ENCODE results near the gene AP3S2.
"Not testable (repeated sequence)": the region's sequence is repeated elsewhere in the genome, so short reads cannot be mapped to it uniquely, and the experiment has no call there.

AP3S2 gene

DNA sequence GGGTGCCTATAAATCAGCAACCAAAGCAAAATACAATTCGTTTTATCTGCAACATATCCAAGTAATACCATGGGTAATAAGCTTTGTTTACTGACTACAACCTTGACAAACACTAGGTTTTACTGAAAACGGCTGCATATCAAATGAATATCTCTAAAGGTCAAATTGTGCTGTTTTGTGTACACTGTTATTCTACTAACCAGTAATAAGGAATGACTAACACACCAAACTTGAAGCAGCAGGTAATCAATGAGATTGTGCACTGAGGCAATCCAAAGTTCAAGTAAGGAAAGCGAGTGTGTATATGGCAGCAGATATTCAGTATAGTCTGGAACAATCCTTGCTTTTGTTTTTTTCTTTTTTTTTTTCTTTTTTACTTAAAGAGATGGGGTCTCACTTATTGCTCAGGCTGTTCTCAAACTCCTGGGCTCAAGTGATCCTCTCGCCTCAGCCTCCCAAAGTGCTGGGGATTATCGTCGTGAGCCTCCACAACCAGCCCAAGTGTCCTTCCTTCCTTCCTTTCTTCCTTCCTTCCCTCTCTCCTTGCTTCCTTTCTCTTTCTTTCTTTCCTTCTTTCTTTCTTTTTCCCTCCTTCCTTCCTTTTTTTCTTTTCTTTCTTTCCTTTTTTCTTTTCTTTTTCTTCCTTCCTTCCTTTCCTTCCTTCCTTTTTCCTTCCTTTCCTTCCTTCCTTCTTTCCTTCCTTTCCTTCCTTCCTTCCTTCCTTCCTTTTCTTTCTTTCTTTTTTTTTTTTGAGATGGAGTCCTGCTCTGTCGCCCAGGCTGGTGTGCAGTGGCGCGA lies 34.9 kb downstream of the AP3S2 start:
- Histone ChIP-seq H3K4me1 (ENCODE audit: low read length) (peaks cover 39% of the 10 kb centered on the region), H3K9me2 (replicated peaks; ENCODE audit: insufficient read depth, low read length) (no peaks in the 10 kb centered on the region), H3K4me2 (ENCODE audit: low read depth, low read length) (no peak overlapping the region), H3F3A (ENCODE audit: insufficient read depth, low read length) (peaks cover 16% of the 10 kb centered on the region), H4K20me1 (ENCODE audit: insufficient read depth, low read length) (no peaks in the 10 kb centered on the region), H3K9me3 (replicated peaks; ENCODE audit: insufficient read depth, low read length) (no peaks in the 10 kb centered on the region), H3K27me3 (replicated peaks; ENCODE audit: insufficient read depth, low read length) (no peaks in the 10 kb centered on the region), H3K9ac (ENCODE audit: low read length) (no peak overlapping the region), H3K79me2 (ENCODE audit: low read length) (peaks cover 6% of the 10 kb centered on the region; the same call in 1 of the 2 replicates), H3K4me3 (ENCODE audit: low read length) (no peak overlapping the region), H3K36me3 (replicated peaks; ENCODE audit: insufficient read depth, low read length) (no peaks in the 10 kb centered on the region), H2AFZ (ENCODE audit: low read length) (no peak overlapping the region), H3K27ac (ENCODE audit: low read length) (no peak overlapping the region)
- TF ChIP-seq, protein P1, sequence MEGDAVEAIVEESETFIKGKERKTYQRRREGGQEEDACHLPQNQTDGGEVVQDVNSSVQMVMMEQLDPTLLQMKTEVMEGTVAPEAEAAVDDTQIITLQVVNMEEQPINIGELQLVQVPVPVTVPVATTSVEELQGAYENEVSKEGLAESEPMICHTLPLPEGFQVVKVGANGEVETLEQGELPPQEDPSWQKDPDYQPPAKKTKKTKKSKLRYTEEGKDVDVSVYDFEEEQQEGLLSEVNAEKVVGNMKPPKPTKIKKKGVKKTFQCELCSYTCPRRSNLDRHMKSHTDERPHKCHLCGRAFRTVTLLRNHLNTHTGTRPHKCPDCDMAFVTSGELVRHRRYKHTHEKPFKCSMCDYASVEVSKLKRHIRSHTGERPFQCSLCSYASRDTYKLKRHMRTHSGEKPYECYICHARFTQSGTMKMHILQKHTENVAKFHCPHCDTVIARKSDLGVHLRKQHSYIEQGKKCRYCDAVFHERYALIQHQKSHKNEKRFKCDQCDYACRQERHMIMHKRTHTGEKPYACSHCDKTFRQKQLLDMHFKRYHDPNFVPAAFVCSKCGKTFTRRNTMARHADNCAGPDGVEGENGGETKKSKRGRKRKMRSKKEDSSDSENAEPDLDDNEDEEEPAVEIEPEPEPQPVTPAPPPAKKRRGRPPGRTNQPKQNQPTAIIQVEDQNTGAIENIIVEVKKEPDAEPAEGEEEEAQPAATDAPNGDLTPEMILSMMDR (IDR thresholded peaks at IDR 0.05; ENCODE audit: low read length) = no peak
- no peak for TF ChIP-seq EZH2 (optimal IDR thresholded peaks at IDR 0.05; ENCODE audit: low read depth, low read length)
- TF ChIP-seq EZH2phosphoT487 (IDR thresholded peaks at IDR 0.05; ENCODE audit: low read length) = no peak
- DNase-seq = no peak

DNA sequence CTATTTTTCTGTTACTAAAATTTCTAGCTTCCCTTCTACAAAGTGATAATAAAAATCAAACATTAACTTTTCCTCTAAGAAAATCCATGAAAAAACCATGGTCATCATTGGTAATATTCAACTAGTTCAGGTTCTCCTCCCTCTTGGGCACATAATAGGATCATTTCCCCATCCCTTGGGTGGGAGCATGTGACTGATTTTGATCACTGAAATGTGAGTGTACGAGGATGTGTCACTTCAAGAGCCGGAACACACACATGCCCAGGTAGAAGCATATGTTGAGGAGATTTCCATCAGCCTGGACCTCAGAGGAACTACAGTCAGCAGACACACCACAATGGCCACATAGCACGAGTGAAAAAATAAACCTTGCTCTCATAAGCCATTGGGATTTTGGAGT lies 36.1 kb downstream of the AP3S2 start:
- H3K4me3 ChIP-seq (ENCODE audit: low read length) = no peak overlapping the region
- peaks cover 27% of the 10 kb centered on the region for H3K4me1 ChIP-seq (ENCODE audit: low read length)
- H3K36me3 ChIP-seq (replicated peaks; ENCODE audit: insufficient read depth, low read length) = no peaks in the 10 kb centered on the region
- no peaks in the 10 kb centered on the region for H3K27me3 ChIP-seq (replicated peaks; ENCODE audit: insufficient read depth, low read length)
- DNase-seq = no peak
- peaks cover 6% of the 10 kb centered on the region; the same call in 1 of the 2 replicates for H3K79me2 ChIP-seq (ENCODE audit: low read length)
- H3K9me2 ChIP-seq (replicated peaks; ENCODE audit: insufficient read depth, low read length) = no peaks in the 10 kb centered on the region
- no peaks in the 10 kb centered on the region for H4K20me1 ChIP-seq (ENCODE audit: insufficient read depth, low read length)
- TF ChIP-seq EZH2 (optimal IDR thresholded peaks at IDR 0.05; ENCODE audit: low read depth, low read length) (no peak), EZH2phosphoT487 (IDR thresholded peaks at IDR 0.05; ENCODE audit: low read length) (no peak)
- TF ChIP-seq, protein P1 (IDR thresholded peaks at IDR 0.05; ENCODE audit: low read length) = no peak
- peaks cover 12% of the 10 kb centered on the region for H3F3A ChIP-seq (ENCODE audit: insufficient read depth, low read length)
- no peak overlapping the region for H3K9ac ChIP-seq (ENCODE audit: low read length)
- H3K27ac ChIP-seq (ENCODE audit: low read length) = no peak overlapping the region
- no peaks in the 10 kb centered on the region for H3K9me3 ChIP-seq (replicated peaks; ENCODE audit: insufficient read depth, low read length)
- no peak overlapping the region for H3K4me2 ChIP-seq (ENCODE audit: low read depth, low read length)
- H2AFZ ChIP-seq (ENCODE audit: low read length) = no peak overlapping the region

DNA sequence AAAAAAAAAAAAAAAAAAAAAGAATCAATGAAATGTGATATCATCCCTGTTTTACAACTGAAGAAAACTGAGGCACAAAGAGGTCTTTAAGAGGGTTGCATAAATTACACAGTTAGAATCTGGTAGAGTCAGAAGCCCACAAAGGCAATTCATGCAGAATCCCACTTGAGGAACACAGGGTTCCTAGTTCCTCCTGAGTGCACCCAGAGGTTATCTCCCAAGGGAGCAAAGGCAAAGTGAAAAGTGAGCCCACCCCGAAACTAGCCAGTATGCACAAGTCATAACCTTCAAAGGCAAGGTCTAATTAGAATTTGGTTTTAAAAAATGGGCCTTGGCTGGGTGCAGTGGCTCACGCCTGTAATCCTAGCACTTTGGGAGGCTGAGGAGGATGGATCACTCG lies 37.8 kb downstream of the AP3S2 start:
- Histone ChIP-seq H3K4me3 (ENCODE audit: low read length) (no peak overlapping the region), H3K9me2 (replicated peaks; ENCODE audit: insufficient read depth, low read length) (no peaks in the 10 kb centered on the region), H3K27ac (ENCODE audit: low read length) (no peak overlapping the region), H3K9me3 (replicated peaks; ENCODE audit: insufficient read depth, low read length) (no peaks in the 10 kb centered on the region), H3K36me3 (replicated peaks; ENCODE audit: insufficient read depth, low read length) (no peaks in the 10 kb centered on the region), H4K20me1 (ENCODE audit: insufficient read depth, low read length) (no peaks in the 10 kb centered on the region), H3K79me2 (ENCODE audit: low read length) (peaks cover 6% of the 10 kb centered on the region; the same call in 1 of the 2 replicates), H3F3A (ENCODE audit: insufficient read depth, low read length) (peaks cover 6% of the 10 kb centered on the region), H2AFZ (ENCODE audit: low read length) (no peak overlapping the region), H3K4me1 (ENCODE audit: low read length) (peaks cover 10% of the 10 kb centered on the region), H3K27me3 (replicated peaks; ENCODE audit: insufficient read depth, low read length) (no peaks in the 10 kb centered on the region), H3K9ac (ENCODE audit: low read length) (no peak overlapping the region), H3K4me2 (ENCODE audit: low read depth, low read length) (no peak overlapping the region)
- TF ChIP-seq, protein P1 (IDR thresholded peaks at IDR 0.05; ENCODE audit: low read length) = no peak
- TF ChIP-seq EZH2phosphoT487 (IDR thresholded peaks at IDR 0.05; ENCODE audit: low read length) (no peak), EZH2 (optimal IDR thresholded peaks at IDR 0.05; ENCODE audit: low read depth, low read length) (no peak)
- no peak for DNase-seq

DNA sequence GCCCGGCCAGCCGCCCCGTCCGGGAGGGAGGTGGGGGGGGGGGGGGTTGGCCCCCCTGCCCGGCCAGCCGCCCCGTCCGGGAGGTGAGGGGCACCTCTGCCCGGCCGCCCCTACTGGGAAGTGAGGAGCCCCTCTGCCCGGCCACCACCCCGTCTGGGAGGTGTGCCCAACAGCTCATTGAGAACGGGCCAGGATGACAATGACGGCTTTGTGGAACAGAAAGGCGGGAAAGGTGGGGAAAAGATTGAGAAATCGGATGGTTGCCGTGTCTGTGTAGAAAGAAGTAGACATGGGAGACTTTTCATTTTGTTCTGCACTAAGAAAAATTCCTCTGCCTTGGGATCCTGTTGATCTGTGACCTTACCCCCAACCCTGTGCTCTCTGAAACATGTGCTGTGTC lies 38.9 kb downstream of the AP3S2 start:
- not testable (repeated sequence) for H3K4me2 ChIP-seq (ENCODE audit: low read depth, low read length); H3K9ac ChIP-seq (ENCODE audit: low read length); H3K27me3 ChIP-seq (replicated peaks; ENCODE audit: insufficient read depth, low read length); H3K36me3 ChIP-seq (replicated peaks; ENCODE audit: insufficient read depth, low read length); H3K27ac ChIP-seq (ENCODE audit: low read length); H4K20me1 ChIP-seq (ENCODE audit: insufficient read depth, low read length); H3K4me3 ChIP-seq (ENCODE audit: low read length); H3F3A ChIP-seq (ENCODE audit: insufficient read depth, low read length); H3K4me1 ChIP-seq (ENCODE audit: low read length); H3K9me3 ChIP-seq (replicated peaks; ENCODE audit: insufficient read depth, low read length); H3K9me2 ChIP-seq (replicated peaks; ENCODE audit: insufficient read depth, low read length); H2AFZ ChIP-seq (ENCODE audit: low read length); H3K79me2 ChIP-seq (ENCODE audit: low read length); DNase-seq
